Activated B cell treated with CpG ODN at 0.5 μM for 24 hours (primary cell): ENCODE measurements around the gene GPR87. TPM values are rescaled to one million over a fixed set of nuclear protein-coding genes. Genes with fewer than 3 reads are reported as not detected.

Experiments used
- ATAC-seq: fragments of 200-7000 bp; cut with Tn5 transposase; one replicate; pipeline ENCODE4 v1.10.0; 2021; ENCODE audit warnings: low read depth, mild to moderate bottlenecking, moderate library complexity
- CTCF ChIA-PET: fragments of 350-600 bp; sonication (Branson Sonifier 250); formaldehyde crosslinking; loops from one replicate; lab custom pipeline; 2021; ENCODE audit warnings: antibody characterized with exemption; lab: Charles Lee
- POLR2A ChIA-PET: fragments of 350-600 bp; sonication (Branson Sonifier 250); formaldehyde crosslinking; loops from one replicate; lab custom pipeline; 2021; ENCODE audit warnings: antibody characterized with exemption; lab: Charles Lee
- DNase-seq: peaks from one replicate; pipeline ENCODE4 v3.0.0; 2022
- H3K27ac Mint-ChIP-seq: one replicate; pipeline ENCODE4 v1.8.0; 2020; ENCODE audit warnings: mixed read lengths
- H3K27me3 Mint-ChIP-seq: one replicate; pipeline ENCODE4 v1.8.0; 2021; ENCODE audit warnings: mixed read lengths
- H3K36me3 Mint-ChIP-seq: one replicate; pipeline ENCODE4 v1.8.0; 2021; ENCODE audit warnings: low read depth, mixed read lengths
- H3K4me1 Mint-ChIP-seq: one replicate; pipeline ENCODE4 v1.8.0; 2021; ENCODE audit warnings: mixed read lengths
- H3K4me3 Mint-ChIP-seq: one replicate; pipeline ENCODE4 v1.8.0; 2020; ENCODE audit warnings: mild to moderate bottlenecking, mixed read lengths
- H3K9me3 Mint-ChIP-seq: one replicate; pipeline ENCODE4 v1.8.0; 2020; ENCODE audit warnings: mixed read lengths
- intact Hi-C: fragments of 100-400 bp; cut with micrococcal nuclease; formaldehyde crosslinking; loops from one replicate; pipeline ENCODE4 v1.15.1; 2024
- total RNA-seq: library from RNA; stranded (reverse); gene quantifications from 2 replicates; pipeline ENCODE4 v1.2.3, GENCODE V29; 2022
- TF ChIP-seq, protein P1 (sequence below): fragments of 200-600 bp; IDR thresholded peaks from one replicate; pipeline ENCODE4 v1.8.0; 2022; ENCODE audit warnings: antibody characterized with exemption, mild to moderate bottlenecking

The GPR87 gene
- total RNA-seq, 1 donor from 2014 or later: not detected

DNA sequence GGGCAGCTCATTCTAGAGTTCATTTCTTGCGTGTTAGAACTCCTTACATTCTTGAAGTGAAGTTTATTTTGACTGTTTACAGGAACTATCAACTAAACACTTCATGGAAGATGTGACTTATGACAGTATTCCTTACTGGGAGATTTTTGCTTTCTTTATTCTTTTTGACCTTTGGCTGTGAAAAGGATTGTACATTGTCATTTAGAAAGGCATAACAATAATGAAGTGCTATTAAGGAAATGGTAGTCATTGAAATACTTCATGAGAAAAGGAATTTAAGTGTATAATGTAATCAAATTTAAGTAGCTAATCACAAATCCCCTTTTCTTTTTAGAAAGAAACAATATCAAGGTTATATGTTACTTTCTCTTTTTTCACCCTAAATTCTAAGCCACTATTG, 49.6 kb downstream of the GPR87 start:
- Mint-ChIP-seq H3K27me3 (no peaks in the 10 kb centered on the region), H3K36me3 (peaks cover 6% of the 10 kb centered on the region), H3K4me1 (peaks cover 74% of the 10 kb centered on the region), H3K9me3 (no peaks in the 10 kb centered on the region), H3K4me3 (no peak overlapping the region), H3K27ac (peak overlapping the region; percentile 98)
- intact Hi-C loops: loop anchor here (2.0 to 10.0 kb wide), 3 partner anchors 668 to 1895 kb away; partner anchors contain the start of gene RAP2B
- ChIA-PET CTCF (interaction anchor here (3.2 to 4.6 kb wide), 3 partner anchors 11 to 39 kb away, joined by 17 to 24 read pairs (median 17); partner anchors contain the start of gene P2RY14), POLR2A (interaction anchor here (1.0 to 2.9 kb wide), 8 partner anchors 8 to 859 kb away, joined by 3 to 16 read pairs (median 6); partner anchors contain the start of genes P2RY14 and SIAH2)
- DNase-seq (no peak), ATAC-seq (no peak)
- TF ChIP-seq, protein P1, sequence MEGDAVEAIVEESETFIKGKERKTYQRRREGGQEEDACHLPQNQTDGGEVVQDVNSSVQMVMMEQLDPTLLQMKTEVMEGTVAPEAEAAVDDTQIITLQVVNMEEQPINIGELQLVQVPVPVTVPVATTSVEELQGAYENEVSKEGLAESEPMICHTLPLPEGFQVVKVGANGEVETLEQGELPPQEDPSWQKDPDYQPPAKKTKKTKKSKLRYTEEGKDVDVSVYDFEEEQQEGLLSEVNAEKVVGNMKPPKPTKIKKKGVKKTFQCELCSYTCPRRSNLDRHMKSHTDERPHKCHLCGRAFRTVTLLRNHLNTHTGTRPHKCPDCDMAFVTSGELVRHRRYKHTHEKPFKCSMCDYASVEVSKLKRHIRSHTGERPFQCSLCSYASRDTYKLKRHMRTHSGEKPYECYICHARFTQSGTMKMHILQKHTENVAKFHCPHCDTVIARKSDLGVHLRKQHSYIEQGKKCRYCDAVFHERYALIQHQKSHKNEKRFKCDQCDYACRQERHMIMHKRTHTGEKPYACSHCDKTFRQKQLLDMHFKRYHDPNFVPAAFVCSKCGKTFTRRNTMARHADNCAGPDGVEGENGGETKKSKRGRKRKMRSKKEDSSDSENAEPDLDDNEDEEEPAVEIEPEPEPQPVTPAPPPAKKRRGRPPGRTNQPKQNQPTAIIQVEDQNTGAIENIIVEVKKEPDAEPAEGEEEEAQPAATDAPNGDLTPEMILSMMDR: no peak

DNA sequence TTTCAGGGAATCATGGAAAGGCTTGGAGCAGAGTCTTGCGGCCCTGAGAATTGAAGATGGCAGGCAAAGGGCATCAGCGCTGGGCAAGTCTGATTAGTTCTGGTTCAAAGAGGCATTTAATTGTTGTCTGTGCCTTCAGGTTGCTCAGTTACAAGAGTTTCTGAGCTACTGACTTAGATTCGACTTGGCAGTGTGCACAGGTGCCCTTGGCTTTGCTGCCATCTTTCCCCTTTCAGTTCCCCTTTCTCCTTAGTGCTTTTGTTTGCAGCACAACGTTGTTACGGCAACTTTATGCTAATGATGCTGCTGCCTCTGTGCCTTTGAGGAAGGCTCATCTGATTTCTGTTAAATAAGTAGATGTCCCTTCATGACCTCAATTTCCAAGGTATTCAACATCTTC, 50.8 kb downstream of the GPR87 start:
- Mint-ChIP-seq H3K4me3 (peak overlapping the region; percentile 60), H3K4me1 (peaks cover 66% of the 10 kb centered on the region), H3K9me3 (no peaks in the 10 kb centered on the region), H3K36me3 (peaks cover 7% of the 10 kb centered on the region), H3K27ac (peak overlapping the region; percentile 98), H3K27me3 (no peaks in the 10 kb centered on the region)
- ChIA-PET POLR2A (interaction anchor here (1.0 to 2.2 kb wide), 5 partner anchors 10 to 857 kb away, joined by 3 to 16 read pairs (median 4); partner anchors contain the start of gene P2RY14), CTCF (interaction anchor here (0.6 to 4.6 kb wide), 5 partner anchors 8 to 98 kb away, joined by 3 to 24 read pairs (median 17); partner anchors contain the start of gene P2RY14)
- intact Hi-C loops: loop anchor here (1.0 to 10.0 kb wide), 8 partner anchors 10 to 1896 kb away; partner anchors contain the start of genes EIF2A, RAP2B and SERP1
- TF ChIP-seq, protein P1: no peak
- ATAC-seq: peak; percentile 87
- DNase-seq: peak; percentile 44

DNA sequence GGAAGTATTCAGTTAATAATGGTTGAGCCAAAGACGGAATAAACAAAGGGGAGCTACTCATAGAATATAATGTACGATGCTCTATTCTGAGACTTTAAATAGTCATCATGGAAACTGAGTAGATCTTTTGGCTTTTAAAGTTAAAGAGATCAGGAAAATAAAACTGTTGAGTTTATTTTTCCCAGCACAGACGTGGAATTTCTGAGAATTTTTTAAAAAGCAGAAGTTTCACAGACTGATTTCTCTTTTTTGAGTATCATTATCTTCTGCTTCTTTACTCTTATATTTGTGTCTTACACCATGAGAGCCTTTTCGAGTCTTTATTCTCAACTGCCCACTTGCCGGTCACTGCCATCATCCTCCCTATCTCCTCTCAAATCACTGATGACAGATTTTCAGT, 51.5 kb downstream of the GPR87 start:
- CTCF ChIA-PET: interaction anchor here (0.6 to 4.6 kb wide), 5 partner anchors 7 to 97 kb away, joined by 3 to 24 read pairs (median 7); partner anchors contain the start of gene P2RY14

DNA sequence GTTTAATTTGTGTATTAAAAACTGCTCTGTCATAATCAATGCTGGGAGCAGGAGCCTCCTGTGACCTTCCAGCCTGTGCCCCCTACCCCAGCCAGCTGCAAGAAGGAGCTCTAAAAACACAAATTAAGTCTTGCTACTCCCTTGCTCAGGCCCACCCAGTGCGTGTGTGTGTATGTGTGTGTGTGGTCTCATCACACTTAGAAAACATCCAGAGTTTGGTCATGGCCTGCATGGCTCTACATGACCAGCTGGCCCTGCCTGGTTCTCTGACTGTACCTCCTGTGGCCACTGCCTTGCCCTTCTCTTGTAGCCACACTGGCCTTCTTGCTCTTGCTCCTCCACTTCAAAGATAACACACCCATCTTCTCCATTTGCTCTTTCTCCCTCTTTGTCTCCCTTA, 52.0 kb downstream of the GPR87 start:
- Mint-ChIP-seq H3K27me3 (no peaks in the 10 kb centered on the region), H3K27ac (peak overlapping the region; percentile 98), H3K4me1 (peaks cover 57% of the 10 kb centered on the region), H3K36me3 (peaks cover 9% of the 10 kb centered on the region), H3K4me3 (no peak overlapping the region), H3K9me3 (no peaks in the 10 kb centered on the region)
- intact Hi-C loops: loop anchor here (5.0 to 10.0 kb wide), 2 partner anchors 1250 to 1898 kb away; partner anchors contain the start of gene RAP2B
- ATAC-seq: no peak
- DNase-seq: no peak
- POLR2A ChIA-PET: interaction anchor here (0.7 kb wide), 1 partner anchor 11 kb away, joined by 3 read pairs; no protein-coding TSS in a partner anchor
- TF ChIP-seq, protein P1: no peak
- CTCF ChIA-PET: interaction anchor here (1.5 to 4.6 kb wide), 2 partner anchors 18 to 36 kb away, joined by 7 to 17 read pairs; no protein-coding TSS in a partner anchor

More for the DNA sequence above, 51.5 kb downstream of the GPR87 start:
- DNase-seq (no peak), ATAC-seq (no peak)
- no peak overlapping the region for H3K4me3 Mint-ChIP-seq
- no peaks in the 10 kb centered on the region for H3K9me3 Mint-ChIP-seq
- intact Hi-C loops: loop anchor here (5.0 to 10.0 kb wide), 2 partner anchors 1250 to 1897 kb away; partner anchors contain the start of gene RAP2B
- H3K4me1 Mint-ChIP-seq: peaks cover 61% of the 10 kb centered on the region
- peaks cover 9% of the 10 kb centered on the region for H3K36me3 Mint-ChIP-seq
- POLR2A ChIA-PET: interaction anchor here (1.0 to 2.2 kb wide), 3 partner anchors 10 to 35 kb away, joined by 3 to 16 read pairs (median 4); partner anchors contain the start of gene P2RY14
- peak overlapping the region; percentile 98 for H3K27ac Mint-ChIP-seq
- TF ChIP-seq, protein P1: no peak
- H3K27me3 Mint-ChIP-seq: no peaks in the 10 kb centered on the region
